ENCODE data around the gene AADACL4. TPM values are rescaled to one million over a fixed set of nuclear protein-coding genes. Genes with fewer than 3 reads are reported as not detected.

Gene AADACL4
- total and polyA plus RNA-seq, 9 of the 15 experiments (the other 6 are each of a cell fraction or from before 2014, with no cell fraction given): not detected

DNA sequence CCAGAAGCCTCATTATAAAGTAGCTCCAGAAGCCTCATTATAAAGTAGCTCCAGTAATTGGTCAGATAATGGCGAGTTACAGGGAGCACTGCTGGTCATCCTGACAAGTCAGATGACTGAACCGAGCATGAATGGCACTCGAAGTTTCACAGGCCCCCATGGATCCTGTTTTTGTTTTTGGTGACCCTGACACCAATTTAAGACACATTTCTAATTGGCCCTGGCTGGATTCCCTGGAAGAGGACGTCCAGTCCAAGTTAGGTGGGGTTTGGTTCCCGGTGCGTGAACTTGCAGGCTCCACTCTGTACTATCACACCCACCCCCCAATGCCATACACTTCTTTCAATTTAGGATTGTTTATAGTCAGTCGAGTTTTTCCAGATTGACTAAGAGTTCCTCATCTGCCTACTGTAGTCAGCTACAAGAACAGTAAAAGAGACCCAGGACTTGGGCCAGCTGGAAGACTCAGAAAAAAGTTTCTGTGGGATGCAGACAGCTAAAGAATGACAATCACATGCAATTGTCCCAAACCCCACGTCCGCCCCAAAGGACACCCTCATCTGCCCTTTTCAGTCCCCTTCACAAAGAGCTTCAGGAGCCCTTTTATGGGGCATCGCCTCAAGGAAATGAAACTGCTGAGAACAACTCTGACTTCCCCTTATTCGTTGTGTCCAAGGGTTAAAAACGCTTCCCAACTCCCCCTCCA lies 28.6 kb upstream of the AADACL4 start (continued):
- TF ChIP-seq CHD7 (IDR thresholded peaks at IDR 0.05; ENCODE audit: low read depth, low read length) (no peak), HDAC3 (IDR thresholded peaks at IDR 0.05; ENCODE audit: borderline replicate concordance, partially characterized antibody) (no peak), ATF1 (CRISPR knock-in tag; IDR thresholded peaks at IDR 0.05) (no peak), ATF1 (tag; IDR thresholded peaks at IDR 0.05) (peak; percentile 29; the same call in 1 of the 2 replicates)

Data from K562 (cell line).